Measurements from ENCODE around the gene CBX6. TPM values are rescaled to one million over a fixed set of nuclear protein-coding genes. Genes with fewer than 3 reads are reported as not detected.
"Not testable (repeated sequence)": the region's sequence is repeated elsewhere in the genome, so short reads cannot be mapped to it uniquely, and the experiment has no call there.

Gene CBX6
- total RNA-seq, 4 donors from 2014 or later = 47.2 to 118 (median 85.0) TPM

DNA sequence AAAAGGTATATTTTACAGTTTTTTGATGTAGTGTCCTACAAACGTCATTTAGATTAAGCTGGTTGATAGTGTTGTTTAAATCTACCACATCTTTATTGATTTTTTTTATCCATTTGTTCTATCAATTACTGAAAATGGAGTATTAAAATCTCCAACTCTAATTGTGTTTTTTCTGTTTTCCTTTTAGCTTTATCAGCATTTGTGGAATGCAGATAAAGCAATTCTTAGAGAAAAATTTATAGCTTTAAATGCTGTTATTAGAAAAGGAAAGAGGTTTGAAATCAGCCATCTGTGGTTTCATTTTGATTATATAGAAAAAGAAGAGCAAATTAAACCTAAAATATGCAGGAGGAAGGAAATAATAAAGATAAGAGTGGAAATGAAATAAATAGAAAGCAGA lies 39.4 kb upstream of the CBX6 start:
- H3K27me3 ChIP-seq = no peaks in the 10 kb centered on the region
- no peaks in the 10 kb centered on the region for H3K4me1 ChIP-seq
- H3K4me3 ChIP-seq (replicated peaks in 1 of 3) = no peak overlapping the region
- no peaks in the 10 kb centered on the region for H3K36me3 ChIP-seq
- no peak overlapping the region for H3K27ac ChIP-seq
- 68 to 71% methylated on average over 1 of the region's 1 CpG for WGBS, 2 donors
- TF ChIP-seq CTCF (IDR thresholded peaks at IDR 0.05) (no peak), POLR2A (IDR thresholded peaks at IDR 0.05) (no peak)
- intact Hi-C loops (cut with DNase I) = no loop called here
- H3K9me3 ChIP-seq = no peaks in the 10 kb centered on the region
- no peak for DNase-seq

- H3K27me3 ChIP-seq = no peaks in the 10 kb centered on the region
- H3K36me3 ChIP-seq = no peaks in the 10 kb centered on the region
- no peak for TF ChIP-seq POLR2A (IDR thresholded peaks at IDR 0.05)
- no peak for TF ChIP-seq CTCF (IDR thresholded peaks at IDR 0.05)
- H3K27ac ChIP-seq = no peak overlapping the region
- WGBS, 2 donors = 76 to 85% methylated on average over 2 of the region's 2 CpGs
- no peak for DNase-seq
- intact Hi-C loops (cut with DNase I) = no loop called here
- H3K9me3 ChIP-seq = no peaks in the 10 kb centered on the region
- H3K4me1 ChIP-seq = no peaks in the 10 kb centered on the region
- H3K4me3 ChIP-seq (replicated peaks in 1 of 3) = no peak overlapping the region
These were observed 35.8 kb upstream of the CBX6 start for GRCh38 chr22:38907767-38908166.

GRCh38 chr22:38906052-38906451 lies 34.0 kb upstream of the CBX6 start:
- DNase-seq = no peak
- no peak overlapping the region for H3K27ac ChIP-seq
- H3K9me3 ChIP-seq = no peaks in the 10 kb centered on the region
- WGBS, 2 donors = 88 to 89% methylated on average over 3 of the region's 3 CpGs
- H3K36me3 ChIP-seq = no peaks in the 10 kb centered on the region
- H3K4me3 ChIP-seq (replicated peaks in 1 of 3) = no peak overlapping the region
- intact Hi-C loops (cut with DNase I) = no loop called here
- TF ChIP-seq POLR2A (IDR thresholded peaks at IDR 0.05) (no peak), CTCF (IDR thresholded peaks at IDR 0.05) (no peak)
- H3K4me1 ChIP-seq = no peaks in the 10 kb centered on the region
- H3K27me3 ChIP-seq = no peaks in the 10 kb centered on the region

- H3K36me3 ChIP-seq; H3K9me3 ChIP-seq; DNase-seq; H3K27me3 ChIP-seq; H3K4me3 ChIP-seq (replicated peaks in 1 of 3); H3K4me1 ChIP-seq; H3K27ac ChIP-seq; intact Hi-C loops (cut with DNase I): not testable (repeated sequence)
- 61 to 66% methylated on average over 5 of the region's 5 CpGs for WGBS, 2 donors
These were observed 32.1 kb upstream of the CBX6 start for GRCh38 chr22:38904052-38904617.

- no peak for TF ChIP-seq POLR2A (IDR thresholded peaks at IDR 0.05)
- no peak for TF ChIP-seq CTCF (IDR thresholded peaks at IDR 0.05)
- H3K36me3 ChIP-seq = no peaks in the 10 kb centered on the region
- no peak overlapping the region for H3K4me3 ChIP-seq (replicated peaks in 1 of 3)
- H3K27ac ChIP-seq = no peak overlapping the region
- intact Hi-C loops (cut with DNase I) = no loop called here
- DNase-seq = no peak
- 64 to 80% methylated on average over 3 to 4 of the region's 5 CpGs for whole genome bisulfite sequencing, 2 donors
- no peaks in the 10 kb centered on the region for H3K4me1 ChIP-seq
- H3K27me3 ChIP-seq = no peaks in the 10 kb centered on the region
- no peaks in the 10 kb centered on the region for H3K9me3 ChIP-seq
These were observed 29.2 kb upstream of the CBX6 start for GRCh38 chr22:38901111-38901641.
